Stimulated activated CD8-positive, alpha-beta memory T cell treated with anti-CD3 and anti-CD28 coated beads, Interleukin-15, amount 100 ng/mL, for 24 hours (primary cell): ENCODE results near the gene PDE3B.
"Not testable (repeated sequence)": the region's sequence is repeated elsewhere in the genome, so short reads cannot be mapped to it uniquely, and the experiment has no call there.

Experiments
- DNase-seq: peaks from one replicate; pipeline ENCODE4 v3.0.0-alpha.2; 2020; ENCODE audit warnings: low read depth

PDE3B gene

GRCh38 chr11:14677146-14677545, 33.5 kb downstream of the PDE3B start:
- DNase-seq = no peak

- DNase-seq = no peak
Measured at GRCh38 chr11:14678350-14678749, 34.7 kb downstream of the PDE3B start.

GRCh38 chr11:14679662-14680061, 36.1 kb downstream of the PDE3B start:
- no peak for DNase-seq

- DNase-seq = not testable (repeated sequence)
Measured at GRCh38 chr11:14684234-14684915, 40.8 kb downstream of the PDE3B start.

GRCh38 chr11:14687456-14687855, 43.9 kb downstream of the PDE3B start:
- DNase-seq = no peak

GRCh38 chr11:14687943-14688627, 44.5 kb downstream of the PDE3B start:
- DNase-seq = no peak

GRCh38 chr11:14695656-14696055, 52.1 kb downstream of the PDE3B start:
- DNase-seq = not testable (repeated sequence)

- no peak for DNase-seq
Measured at GRCh38 chr11:14698771-14699170, 55.2 kb downstream of the PDE3B start.

GRCh38 chr11:14700593-14700992, 57.0 kb downstream of the PDE3B start:
- no peak for DNase-seq

GRCh38 chr11:14702760-14703159, 59.2 kb downstream of the PDE3B start:
- DNase-seq = no peak

GRCh38 chr11:14703731-14704130, 60.1 kb downstream of the PDE3B start:
- DNase-seq = no peak

GRCh38 chr11:14705067-14705466, 61.5 kb downstream of the PDE3B start:
- DNase-seq = no peak

- no peak for DNase-seq
Measured at GRCh38 chr11:14713496-14714244, 70.1 kb downstream of the PDE3B start.

GRCh38 chr11:14715669-14716068, 72.1 kb downstream of the PDE3B start:
- not testable (repeated sequence) for DNase-seq

GRCh38 chr11:14722496-14722895, 78.9 kb downstream of the PDE3B start:
- no peak for DNase-seq

GRCh38 chr11:14725150-14725549, 81.5 kb downstream of the PDE3B start:
- DNase-seq = no peak

- no peak for DNase-seq
Measured at GRCh38 chr11:14727215-14727614, 83.6 kb downstream of the PDE3B start.

GRCh38 chr11:14727746-14728145, 84.1 kb downstream of the PDE3B start:
- DNase-seq = no peak

GRCh38 chr11:14740539-14740938, 96.9 kb downstream of the PDE3B start:
- not testable (repeated sequence) for DNase-seq

- DNase-seq = no peak
Measured at GRCh38 chr11:14741195-14741594, 97.6 kb downstream of the PDE3B start.

GRCh38 chr11:14742849-14743559, 99.4 kb downstream of the PDE3B start:
- no peak for DNase-seq

- not testable (repeated sequence) for DNase-seq
Measured at GRCh38 chr11:14743667-14744066, 100.1 kb downstream of the PDE3B start.
